ENCODE measurements around the gene IL3RA.

DNA sequence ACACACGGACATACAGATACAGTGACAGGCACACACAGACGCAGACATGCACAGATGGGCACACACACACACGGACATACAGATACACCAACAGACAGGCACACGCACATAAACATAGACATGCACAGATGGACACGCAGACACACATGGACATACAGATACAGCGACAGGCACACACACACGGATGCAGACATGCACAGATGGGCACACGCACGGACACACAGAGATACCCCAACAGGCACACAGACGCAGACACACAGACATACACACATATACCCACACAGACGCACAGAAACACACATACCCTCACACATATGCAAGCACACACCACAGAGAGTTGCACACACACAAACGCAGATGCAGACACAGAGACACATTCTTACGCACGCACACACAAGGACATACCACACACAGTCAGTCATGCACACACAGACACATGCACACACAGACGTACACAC is 79.8 kb downstream of the IL3RA start:
- TF ChIP-seq, protein P1, sequence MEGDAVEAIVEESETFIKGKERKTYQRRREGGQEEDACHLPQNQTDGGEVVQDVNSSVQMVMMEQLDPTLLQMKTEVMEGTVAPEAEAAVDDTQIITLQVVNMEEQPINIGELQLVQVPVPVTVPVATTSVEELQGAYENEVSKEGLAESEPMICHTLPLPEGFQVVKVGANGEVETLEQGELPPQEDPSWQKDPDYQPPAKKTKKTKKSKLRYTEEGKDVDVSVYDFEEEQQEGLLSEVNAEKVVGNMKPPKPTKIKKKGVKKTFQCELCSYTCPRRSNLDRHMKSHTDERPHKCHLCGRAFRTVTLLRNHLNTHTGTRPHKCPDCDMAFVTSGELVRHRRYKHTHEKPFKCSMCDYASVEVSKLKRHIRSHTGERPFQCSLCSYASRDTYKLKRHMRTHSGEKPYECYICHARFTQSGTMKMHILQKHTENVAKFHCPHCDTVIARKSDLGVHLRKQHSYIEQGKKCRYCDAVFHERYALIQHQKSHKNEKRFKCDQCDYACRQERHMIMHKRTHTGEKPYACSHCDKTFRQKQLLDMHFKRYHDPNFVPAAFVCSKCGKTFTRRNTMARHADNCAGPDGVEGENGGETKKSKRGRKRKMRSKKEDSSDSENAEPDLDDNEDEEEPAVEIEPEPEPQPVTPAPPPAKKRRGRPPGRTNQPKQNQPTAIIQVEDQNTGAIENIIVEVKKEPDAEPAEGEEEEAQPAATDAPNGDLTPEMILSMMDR (IDR thresholded peaks at IDR 0.05), result no peak
- no peak for TF ChIP-seq EP300 (IDR thresholded peaks at IDR 0.05)
- TF ChIP-seq POLR2A (IDR thresholded peaks at IDR 0.05; ENCODE audit: low read depth), result no peak
